MM.1S (cell line): Measurements from ENCODE around the gene HSPB7.
"Not testable (repeated sequence)": the region's sequence is repeated elsewhere in the genome, so short reads cannot be mapped to it uniquely, and the experiment has no call there.

Experiments
- DNase-seq: peaks from one replicate; pipeline ENCODE4 v3.0.0-alpha.2; 2015
- H2AFZ ChIP-seq: fragments of 300-600 bp; sonication (generic); 2 replicates; pipeline ENCODE4 v1.6.0; 2016; ENCODE audit warnings: antibody characterized with exemption, low read length
- H3F3A ChIP-seq: fragments of 300-600 bp; sonication (generic); 2 replicates; pipeline ENCODE4 v1.6.1; 2016; ENCODE audit warnings: mild to moderate bottlenecking, antibody characterized with exemption, low read length, moderate library complexity, mixed read lengths; ENCODE audit not compliant: insufficient read depth
- H3K27ac ChIP-seq: fragments of 300-600 bp; sonication (generic); 2 replicates; pipeline ENCODE4 v1.5.1; 2016; ENCODE audit warnings: mild to moderate bottlenecking, low read length
- H3K27me3 ChIP-seq: fragments of 300-600 bp; sonication (generic); replicated peaks from 2 replicates; pipeline ENCODE4 v1.6.0; 2016; ENCODE audit warnings: low read length; ENCODE audit not compliant: insufficient read depth
- H3K36me3 ChIP-seq: fragments of 300-600 bp; sonication (generic); replicated peaks from 2 replicates; pipeline ENCODE4 v1.6.1; 2016; ENCODE audit warnings: mild to moderate bottlenecking, low read length, mixed read lengths; ENCODE audit not compliant: insufficient read depth
- H3K4me1 ChIP-seq: fragments of 300-600 bp; sonication (generic); 2 replicates; pipeline ENCODE4 v1.6.1; 2016; ENCODE audit warnings: low read length, mixed read lengths
- H3K4me2 ChIP-seq: fragments of 300-600 bp; sonication (generic); 2 replicates; pipeline ENCODE4 v1.6.0; 2016; ENCODE audit warnings: low read depth, low read length
- H3K4me3 ChIP-seq: fragments of 300-600 bp; sonication (generic); 2 replicates; pipeline ENCODE4 v1.5.1; 2016; ENCODE audit warnings: low read length, mixed read lengths
- H3K79me2 ChIP-seq: fragments of 300-600 bp; sonication (generic); 2 replicates; pipeline ENCODE4 v1.6.1; 2016; ENCODE audit warnings: mixed run types, low read length, mixed read lengths
- H3K9ac ChIP-seq: fragments of 300-600 bp; sonication (generic); 2 replicates; pipeline ENCODE4 v1.6.1; 2016; ENCODE audit warnings: low read length, mixed read lengths
- H3K9me2 ChIP-seq: fragments of 300-600 bp; sonication (generic); replicated peaks from 2 replicates; pipeline ENCODE4 v1.6.1; 2016; ENCODE audit warnings: mild to moderate bottlenecking, low read length, mixed read lengths; ENCODE audit not compliant: insufficient read depth
- H3K9me3 ChIP-seq: fragments of 300-600 bp; sonication (generic); replicated peaks from 2 replicates; pipeline ENCODE4 v1.6.1; 2016; ENCODE audit warnings: mild to moderate bottlenecking, low read length, mixed read lengths; ENCODE audit not compliant: insufficient read depth
- H4K20me1 ChIP-seq: fragments of 300-600 bp; sonication (generic); 2 replicates; pipeline ENCODE4 v1.6.1; 2016; ENCODE audit warnings: mild to moderate bottlenecking, low read length, moderate library complexity, mixed read lengths; ENCODE audit not compliant: insufficient read depth
- EZH2 ChIP-seq: fragments of 300-600 bp; sonication (generic); optimal IDR thresholded peaks from 2 replicates; pipeline ENCODE3; 2017; ENCODE audit warnings: low read depth, mild to moderate bottlenecking, antibody characterized with exemption, low read length, mixed read lengths
- EZH2phosphoT487 ChIP-seq: fragments of 300-600 bp; sonication (generic); IDR thresholded peaks from 2 replicates; pipeline ENCODE4 v1.6.1; 2018; ENCODE audit warnings: antibody characterized with exemption, low read length
- TF ChIP-seq, protein P1 (sequence below): fragments of 300-600 bp; sonication (generic); IDR thresholded peaks from 2 replicates; pipeline ENCODE4 v1.5.1; 2016; ENCODE audit warnings: antibody characterized with exemption, low read length, mixed read lengths

Gene HSPB7

DNA sequence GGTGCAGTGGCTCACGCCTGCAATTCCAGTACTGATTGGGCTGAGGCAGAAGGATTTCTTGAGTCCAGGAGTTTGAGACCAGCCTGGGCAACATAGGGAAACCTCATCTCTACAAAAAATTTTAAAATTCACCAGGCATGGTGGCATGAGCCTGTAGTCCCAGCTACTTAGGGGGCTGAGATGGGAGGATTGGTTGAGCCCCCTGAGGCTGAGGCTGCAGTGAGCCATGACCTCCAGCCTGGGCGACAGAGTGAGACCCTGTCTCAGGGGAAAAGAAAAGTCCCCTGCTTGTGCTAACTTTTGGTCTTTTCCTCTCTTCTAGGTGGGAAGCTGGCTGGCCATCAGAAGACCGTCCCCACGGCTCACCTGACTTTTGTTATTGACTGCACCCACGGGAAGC, 12.2 kb downstream of the HSPB7 start:
- no peaks in the 10 kb centered on the region for H3K9me3 ChIP-seq
- H3K9ac ChIP-seq, result no peak overlapping the region
- no peaks in the 10 kb centered on the region for H4K20me1 ChIP-seq
- no peak for DNase-seq
- H3K79me2 ChIP-seq, result no peaks in the 10 kb centered on the region
- no peaks in the 10 kb centered on the region for H3K9me2 ChIP-seq
- no peak overlapping the region for H2AFZ ChIP-seq
- no peaks in the 10 kb centered on the region for H3F3A ChIP-seq
- H3K4me2 ChIP-seq, result no peak overlapping the region
- H3K27ac ChIP-seq, result no peak overlapping the region
- no peak overlapping the region for H3K4me3 ChIP-seq
- TF ChIP-seq EZH2phosphoT487, result no peak
- TF ChIP-seq, protein P1, sequence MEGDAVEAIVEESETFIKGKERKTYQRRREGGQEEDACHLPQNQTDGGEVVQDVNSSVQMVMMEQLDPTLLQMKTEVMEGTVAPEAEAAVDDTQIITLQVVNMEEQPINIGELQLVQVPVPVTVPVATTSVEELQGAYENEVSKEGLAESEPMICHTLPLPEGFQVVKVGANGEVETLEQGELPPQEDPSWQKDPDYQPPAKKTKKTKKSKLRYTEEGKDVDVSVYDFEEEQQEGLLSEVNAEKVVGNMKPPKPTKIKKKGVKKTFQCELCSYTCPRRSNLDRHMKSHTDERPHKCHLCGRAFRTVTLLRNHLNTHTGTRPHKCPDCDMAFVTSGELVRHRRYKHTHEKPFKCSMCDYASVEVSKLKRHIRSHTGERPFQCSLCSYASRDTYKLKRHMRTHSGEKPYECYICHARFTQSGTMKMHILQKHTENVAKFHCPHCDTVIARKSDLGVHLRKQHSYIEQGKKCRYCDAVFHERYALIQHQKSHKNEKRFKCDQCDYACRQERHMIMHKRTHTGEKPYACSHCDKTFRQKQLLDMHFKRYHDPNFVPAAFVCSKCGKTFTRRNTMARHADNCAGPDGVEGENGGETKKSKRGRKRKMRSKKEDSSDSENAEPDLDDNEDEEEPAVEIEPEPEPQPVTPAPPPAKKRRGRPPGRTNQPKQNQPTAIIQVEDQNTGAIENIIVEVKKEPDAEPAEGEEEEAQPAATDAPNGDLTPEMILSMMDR, result no peak
- TF ChIP-seq EZH2, result no peak
- no peaks in the 10 kb centered on the region for H3K36me3 ChIP-seq
- peaks cover 20% of the 10 kb centered on the region for H3K27me3 ChIP-seq
- no peaks in the 10 kb centered on the region for H3K4me1 ChIP-seq

DNA sequence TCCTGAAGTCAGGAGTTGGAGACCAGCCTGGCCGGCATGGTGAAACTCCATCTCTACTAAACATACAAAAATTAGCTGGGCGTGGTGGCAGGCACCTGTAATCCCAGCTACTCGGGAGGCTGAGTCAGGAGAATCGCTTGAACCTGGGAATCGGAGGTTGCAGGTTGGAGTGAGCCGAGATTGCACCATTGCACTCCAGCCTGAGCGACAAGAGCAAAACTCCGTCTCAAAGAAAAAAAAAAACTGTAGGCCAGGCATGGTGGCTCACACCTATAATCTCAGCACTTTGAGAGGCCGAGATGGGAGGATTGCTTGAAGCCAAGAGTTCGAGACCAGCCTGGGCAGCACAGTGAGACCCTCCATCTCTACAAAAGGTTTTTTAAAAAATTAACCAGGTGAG, 16.6 kb downstream of the HSPB7 start:
- H3K36me3 ChIP-seq, H3K79me2 ChIP-seq, H3K4me3 ChIP-seq, H3F3A ChIP-seq, H2AFZ ChIP-seq, H3K4me1 ChIP-seq, H3K9ac ChIP-seq, H3K27ac ChIP-seq, DNase-seq, H3K9me3 ChIP-seq, H3K9me2 ChIP-seq, H4K20me1 ChIP-seq, H3K4me2 ChIP-seq: not testable (repeated sequence)
- peaks cover 46% of the 10 kb centered on the region for H3K27me3 ChIP-seq

DNA sequence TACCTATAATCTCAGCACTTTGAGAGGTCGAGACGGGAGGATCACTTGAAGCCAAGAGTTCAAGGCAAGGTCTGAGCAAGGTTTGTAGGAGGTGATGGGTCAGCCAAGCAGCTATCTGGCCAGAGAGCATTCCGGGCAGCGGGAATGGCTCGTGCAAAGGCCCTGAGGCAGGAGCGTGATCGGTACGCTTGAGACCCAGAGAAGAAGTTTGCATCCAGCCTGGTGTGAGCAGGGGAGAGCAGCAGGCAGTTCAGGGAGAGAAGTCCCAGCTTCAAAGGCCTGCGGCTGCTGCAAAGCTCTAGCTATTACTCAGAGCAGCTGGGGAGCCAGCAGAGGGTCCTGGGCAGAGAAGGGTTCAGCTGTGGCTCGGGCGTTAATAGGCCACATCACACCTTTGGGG, 18.9 kb downstream of the HSPB7 start:
- no peak overlapping the region for H3K27ac ChIP-seq
- H3K36me3 ChIP-seq, result no peaks in the 10 kb centered on the region
- DNase-seq, result no peak
- H3K9ac ChIP-seq, result no peak overlapping the region
- no peak overlapping the region for H2AFZ ChIP-seq
- H3K79me2 ChIP-seq, result no peaks in the 10 kb centered on the region
- no peaks in the 10 kb centered on the region for H3K9me2 ChIP-seq
- no peak overlapping the region for H3K4me2 ChIP-seq
- no peak overlapping the region for H3K4me3 ChIP-seq
- peaks cover 38% of the 10 kb centered on the region for H3K27me3 ChIP-seq
- no peaks in the 10 kb centered on the region for H3F3A ChIP-seq
- TF ChIP-seq EZH2 (no peak), EZH2phosphoT487 (no peak)
- TF ChIP-seq, protein P1, result no peak
- H3K4me1 ChIP-seq, result no peaks in the 10 kb centered on the region
- no peaks in the 10 kb centered on the region for H4K20me1 ChIP-seq
- H3K9me3 ChIP-seq, result no peaks in the 10 kb centered on the region

DNA sequence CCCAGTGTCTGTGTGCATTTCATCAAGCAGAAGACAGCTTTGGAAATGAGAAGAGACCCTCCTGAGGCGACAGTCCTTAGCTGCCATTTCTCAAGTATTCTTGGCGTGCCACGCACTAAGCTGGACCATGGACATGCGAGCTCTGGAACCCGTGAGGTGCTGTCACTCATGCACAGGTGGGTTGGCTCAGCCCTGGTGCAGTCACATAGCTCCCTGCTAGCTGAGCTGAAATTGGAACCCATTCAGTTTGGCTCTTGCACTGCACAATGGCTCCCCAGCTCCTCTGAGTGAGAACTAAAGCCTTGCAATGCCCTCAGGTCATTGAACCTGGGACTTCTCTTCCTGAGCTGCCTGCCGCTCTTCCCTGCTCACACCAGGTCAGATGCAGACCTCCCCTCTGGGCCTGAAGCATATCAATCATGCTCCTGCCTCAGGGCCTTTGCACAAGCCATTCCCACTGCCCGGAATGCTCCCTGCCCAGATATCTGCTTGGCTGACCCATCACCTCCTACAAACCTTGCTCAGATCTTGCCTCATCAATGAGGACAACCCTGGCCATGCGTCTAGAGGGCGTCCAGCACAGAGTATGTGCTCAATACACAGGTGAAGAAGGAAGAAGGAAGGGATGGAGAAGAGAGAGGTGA, 20.1 kb downstream of the HSPB7 start:
- Histone ChIP-seq H3K9me3 (no peaks in the 10 kb centered on the region), H3K27ac (no peak overlapping the region), H3K4me3 (no peak overlapping the region), H3K36me3 (no peaks in the 10 kb centered on the region), H3K79me2 (no peaks in the 10 kb centered on the region), H3K9ac (no peak overlapping the region), H4K20me1 (no peaks in the 10 kb centered on the region), H2AFZ (no peak overlapping the region), H3K27me3 (peaks cover 38% of the 10 kb centered on the region), H3K4me1 (no peaks in the 10 kb centered on the region), H3K9me2 (no peaks in the 10 kb centered on the region), H3K4me2 (no peak overlapping the region), H3F3A (no peaks in the 10 kb centered on the region)
- DNase-seq, result no peak
- no peak for TF ChIP-seq EZH2
- TF ChIP-seq, protein P1, result no peak
- no peak for TF ChIP-seq EZH2phosphoT487
